CD4-positive, alpha-beta T cell (primary cell): ENCODE results near the gene G3BP1. TPM values are rescaled to one million over a fixed set of nuclear protein-coding genes. Genes with fewer than 3 reads are reported as not detected.
"Not testable (repeated sequence)": the region's sequence is repeated elsewhere in the genome, so short reads cannot be mapped to it uniquely, and the experiment has no call there.

ENCODE experiments used
- ATAC-seq: fragments of 200-7000 bp; cut with Tn5 transposase; one replicate; pipeline ENCODE4 v1.10.0; 2022; ENCODE audit warnings: mild to moderate bottlenecking; ENCODE audit not compliant: poor library complexity
- CTCF ChIA-PET: fragments of 350-600 bp; sonication (Branson Sonifier 250); formaldehyde crosslinking; loops from one replicate; lab custom pipeline; 2021; ENCODE audit warnings: antibody characterized with exemption, inconsistent platforms; lab: Charles Lee
- POLR2A ChIA-PET: fragments of 350-600 bp; sonication (Branson Sonifier 250); formaldehyde crosslinking; loops from one replicate; lab custom pipeline; 2021; ENCODE audit warnings: antibody characterized with exemption, inconsistent platforms; lab: Charles Lee
- DNase-seq, 14 experiments: peaks; one replicate each; pipeline ENCODE4 v3.0.0-alpha.2; 2013 to 2020; ENCODE audit warnings: mixed read lengths in 2 of 14
- H3K27ac ChIP-seq, 2 donors: one replicate each; pipeline versions ENCODE4 v1.5.1 to v1.7.0; 2013; ENCODE audit warnings: low read length in 2 of 2, low read depth in 1 of 2, mild to moderate bottlenecking in 1 of 2
- H3K27me3 ChIP-seq, 2 experiments: 1 replicate in 1 of 2; 2 replicates in 1 of 2; pipeline versions ENCODE4 v1.6.1 to v1.7.0; 2013; ENCODE audit warnings: low read length in 2 of 2, control low read depth in 1 of 2, mild to moderate bottlenecking in 1 of 2, moderate library complexity in 1 of 2; ENCODE audit not compliant: insufficient read depth in 2 of 2, control insufficient read depth in 1 of 2
- H3K36me3 ChIP-seq: one replicate; pipeline ENCODE4 v1.6.1; 2013; ENCODE audit warnings: low read length, control low read depth; ENCODE audit not compliant: insufficient read depth
- H3K4me1 ChIP-seq: one replicate; pipeline ENCODE4 v1.6.1; 2013; ENCODE audit warnings: low read length, control low read depth; ENCODE audit not compliant: insufficient read depth
- H3K4me3 ChIP-seq: one replicate; pipeline ENCODE4 v1.5.1; 2013; ENCODE audit warnings: mild to moderate bottlenecking, low read length, moderate library complexity
- H3K9me3 ChIP-seq, 2 experiments: 1 replicate in 1 of 2; 2 replicates in 1 of 2; pipeline versions ENCODE4 v1.6.1 to v1.7.0; 2013; ENCODE audit warnings: low read length in 2 of 2, mild to moderate bottlenecking in 2 of 2, control low read depth in 1 of 2, moderate library complexity in 1 of 2; ENCODE audit not compliant: control insufficient read depth in 1 of 2, insufficient read depth in 1 of 2
- H3K27ac Mint-ChIP-seq: one replicate; pipeline ENCODE4 v1.8.0; 2020; ENCODE audit warnings: mixed read lengths
- H3K27me3 Mint-ChIP-seq: one replicate; pipeline ENCODE4 v1.8.0; 2021; ENCODE audit warnings: mixed read lengths
- H3K36me3 Mint-ChIP-seq: one replicate; pipeline ENCODE4 v1.8.0; 2021; ENCODE audit warnings: low read depth, mixed read lengths
- H3K4me1 Mint-ChIP-seq: one replicate; pipeline ENCODE4 v1.8.0; 2021; ENCODE audit warnings: low read depth, mixed read lengths
- H3K4me3 Mint-ChIP-seq: one replicate; pipeline ENCODE4 v1.8.0; 2020; ENCODE audit warnings: mild to moderate bottlenecking, mixed read lengths
- H3K9me3 Mint-ChIP-seq: one replicate; pipeline ENCODE4 v1.8.0; 2020; ENCODE audit warnings: mixed read lengths
- intact Hi-C, 2 experiments: fragments of 100-400 bp; cut with DNase I in 1 of 2; cut with micrococcal nuclease in 1 of 2; formaldehyde crosslinking; loops; one replicate each; pipeline versions ENCODE4 v1.15.1 to v1.9.0; 2023 to 2025; cut with DNase I, micrococcal nuclease
- total RNA-seq, 174 experiments: library from RNA in 2 of 174; stranded (reverse) in 2 of 174; gene quantifications; one replicate each; pipeline ENCODE4 v1.2.3 and lab custom pipeline; 2021 to 2026
- TF ChIP-seq, protein P1 (sequence below): fragments of 200-600 bp; IDR thresholded peaks from one replicate; pipeline ENCODE4 v1.8.0; 2022; ENCODE audit warnings: antibody characterized with exemption, mild to moderate bottlenecking

Gene G3BP1
- total RNA-seq, 2 experiments from 2014 or later: 82.3 to 83.9 TPM

DNA sequence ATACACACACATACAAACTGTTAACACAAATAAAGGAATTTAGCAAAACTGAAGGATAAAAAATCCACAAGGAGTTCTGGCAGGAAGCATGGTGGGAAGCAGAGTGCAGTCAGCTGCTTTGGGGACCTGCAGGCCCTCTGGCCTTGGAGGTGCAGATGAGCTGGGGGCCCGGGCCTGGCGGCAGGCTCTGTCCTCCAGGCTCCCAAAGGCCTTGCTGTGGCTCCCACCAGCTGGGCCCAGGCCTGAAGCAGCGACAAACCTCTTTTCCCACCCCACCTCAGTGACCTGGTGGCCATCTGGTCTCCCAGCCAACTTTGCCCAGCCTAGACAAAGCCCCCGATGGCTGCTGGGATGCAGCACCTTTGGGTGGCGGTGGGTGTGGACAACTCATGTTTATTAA lies 85.1 kb downstream of the G3BP1 start:
- intact Hi-C loops: no loop called here
- no peaks in the 10 kb centered on the region for H3K9me3 Mint-ChIP-seq
- POLR2A ChIA-PET: interaction anchor here (1.4 kb wide), 1 partner anchor 25 kb away, joined by 3 read pairs; no protein-coding TSS in a partner anchor

DNA sequence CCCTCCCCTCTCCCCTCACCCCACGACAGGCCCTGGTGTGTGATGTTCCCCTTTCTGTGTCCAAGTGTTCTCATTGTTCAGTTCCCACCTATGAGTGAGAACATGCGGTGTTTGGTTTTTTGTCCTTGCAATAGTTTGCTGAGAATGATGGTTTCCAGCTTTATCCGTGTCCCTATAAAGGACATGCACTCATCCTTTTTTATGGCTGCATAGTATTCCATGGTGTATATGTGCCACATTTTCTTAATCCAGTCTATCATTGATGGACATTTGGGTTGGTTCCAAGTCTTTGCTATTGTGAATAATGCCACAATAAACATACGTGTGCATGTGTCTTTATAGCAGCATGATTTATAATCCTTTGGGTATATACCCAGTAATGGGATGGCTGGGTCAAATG lies 89.1 kb downstream of the G3BP1 start:
- H3K4me1 Mint-ChIP-seq, H3K4me1 ChIP-seq, H3K27me3 Mint-ChIP-seq, H3K27ac Mint-ChIP-seq, H3K27ac ChIP-seq, POLR2A ChIA-PET, H3K9me3 ChIP-seq, H3K36me3 ChIP-seq, CTCF ChIA-PET, intact Hi-C loops, ATAC-seq, H3K4me3 Mint-ChIP-seq, H3K27me3 ChIP-seq, DNase-seq, H3K4me3 ChIP-seq, H3K36me3 Mint-ChIP-seq, H3K9me3 Mint-ChIP-seq: not testable (repeated sequence)

More for the DNA sequence above, 85.1 kb downstream of the G3BP1 start:
- Histone ChIP-seq H3K4me3 (no peak overlapping the region), H3K27ac (no peak overlapping the region), H3K27me3 (no peaks in the 10 kb centered on the region), H3K4me1 (peaks cover 3% of the 10 kb centered on the region), H3K9me3 (no peaks in the 10 kb centered on the region), H3K36me3 (no peaks in the 10 kb centered on the region)
- no peaks in the 10 kb centered on the region for H3K27me3 Mint-ChIP-seq
- TF ChIP-seq, protein P1, sequence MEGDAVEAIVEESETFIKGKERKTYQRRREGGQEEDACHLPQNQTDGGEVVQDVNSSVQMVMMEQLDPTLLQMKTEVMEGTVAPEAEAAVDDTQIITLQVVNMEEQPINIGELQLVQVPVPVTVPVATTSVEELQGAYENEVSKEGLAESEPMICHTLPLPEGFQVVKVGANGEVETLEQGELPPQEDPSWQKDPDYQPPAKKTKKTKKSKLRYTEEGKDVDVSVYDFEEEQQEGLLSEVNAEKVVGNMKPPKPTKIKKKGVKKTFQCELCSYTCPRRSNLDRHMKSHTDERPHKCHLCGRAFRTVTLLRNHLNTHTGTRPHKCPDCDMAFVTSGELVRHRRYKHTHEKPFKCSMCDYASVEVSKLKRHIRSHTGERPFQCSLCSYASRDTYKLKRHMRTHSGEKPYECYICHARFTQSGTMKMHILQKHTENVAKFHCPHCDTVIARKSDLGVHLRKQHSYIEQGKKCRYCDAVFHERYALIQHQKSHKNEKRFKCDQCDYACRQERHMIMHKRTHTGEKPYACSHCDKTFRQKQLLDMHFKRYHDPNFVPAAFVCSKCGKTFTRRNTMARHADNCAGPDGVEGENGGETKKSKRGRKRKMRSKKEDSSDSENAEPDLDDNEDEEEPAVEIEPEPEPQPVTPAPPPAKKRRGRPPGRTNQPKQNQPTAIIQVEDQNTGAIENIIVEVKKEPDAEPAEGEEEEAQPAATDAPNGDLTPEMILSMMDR: no peak
- H3K36me3 Mint-ChIP-seq: no peaks in the 10 kb centered on the region
- no peak overlapping the region for H3K27ac Mint-ChIP-seq
- DNase-seq: no peak
- ATAC-seq: no peak
- H3K4me1 Mint-ChIP-seq: no peaks in the 10 kb centered on the region
- CTCF ChIA-PET: no interaction called here
- no peak overlapping the region for H3K4me3 Mint-ChIP-seq

Other genes starting within 250 kb of the G3BP1 start
- not detected for gene FAT2, start 180.6 kb upstream of the G3BP1 start, total RNA-seq
- under 1 TPM; 0.78 to 0.80 TPM for gene SPARC, start 85.0 kb upstream of the G3BP1 start, total RNA-seq
- gene ATOX1, start 13.3 kb upstream of the G3BP1 start, total RNA-seq: 10 to 100 TPM; 11.2 to 13.3 TPM
- not detected for gene GLRA1, start 152.9 kb downstream of the G3BP1 start, total RNA-seq